Thoracic aorta (tissue), 2 donors: Measurements from ENCODE around the gene DGKD. TPM values are rescaled to one million over a fixed set of nuclear protein-coding genes. Genes with fewer than 3 reads are reported as not detected.

ENCODE experiments used
- ATAC-seq: fragments of 150-250 bp; one replicate; pipeline ENCODE4 v1.8.0; 2017; ENCODE audit warnings: low read depth; ENCODE audit not compliant: insufficient number of reproducible peaks, low FRiP score
- DNase-seq: peaks from one replicate; pipeline ENCODE4 v3.0.0-alpha.2; 2020; ENCODE audit warnings: low spot score
- H3K27ac ChIP-seq, 2 donors: fragments of 200-600 bp; sonication (generic); 1 replicate in 1 of 2; 2 replicates in 1 of 2; pipeline ENCODE4 v1.5.1; 2016; ENCODE audit warnings: mild to moderate bottlenecking in 2 of 2, moderate library complexity in 2 of 2
- H3K27me3 ChIP-seq: fragments of 200-600 bp; sonication (generic); replicated peaks from 2 replicates; pipeline ENCODE4 v1.6.0; 2016; ENCODE audit warnings: mild to moderate bottlenecking; ENCODE audit not compliant: insufficient read depth
- H3K36me3 ChIP-seq: fragments of 200-600 bp; sonication (generic); one replicate; pipeline ENCODE4 v1.5.1; 2016
- H3K4me1 ChIP-seq, 2 donors: fragments of 200-600 bp; sonication (generic); 1 replicate in 1 of 2; 2 replicates in 1 of 2; pipeline versions ENCODE4 v1.5.1 to v1.6.0; 2016; ENCODE audit warnings: low read depth in 2 of 2, mild to moderate bottlenecking in 1 of 2; ENCODE audit not compliant: control insufficient read depth in 1 of 2
- H3K4me3 ChIP-seq: fragments of 200-600 bp; sonication (generic); 2 replicates; pipeline ENCODE4 v1.5.1; 2016; ENCODE audit warnings: mild to moderate bottlenecking
- H3K9me3 ChIP-seq: fragments of 200-600 bp; sonication (generic); 2 replicates; pipeline ENCODE4 v1.5.1; 2016
- total RNA-seq, 2 donors: library from RNA; depleted of rRNA; stranded (reverse); fragments of >200 nt; gene quantifications; one replicate each; pipeline versions ENCODE4 v1.1.0 to v1.2.3, GENCODE V29; 2016
- TF ChIP-seq, protein P1 (sequence below): fragments of 200-600 bp; sonication (generic); IDR thresholded peaks from one replicate; pipeline ENCODE4 v1.5.1; 2019; ENCODE audit warnings: antibody characterized with exemption

DGKD gene
- total RNA-seq, 2 donors from 2014 or later = 47.3 to 47.9 TPM

DNA sequence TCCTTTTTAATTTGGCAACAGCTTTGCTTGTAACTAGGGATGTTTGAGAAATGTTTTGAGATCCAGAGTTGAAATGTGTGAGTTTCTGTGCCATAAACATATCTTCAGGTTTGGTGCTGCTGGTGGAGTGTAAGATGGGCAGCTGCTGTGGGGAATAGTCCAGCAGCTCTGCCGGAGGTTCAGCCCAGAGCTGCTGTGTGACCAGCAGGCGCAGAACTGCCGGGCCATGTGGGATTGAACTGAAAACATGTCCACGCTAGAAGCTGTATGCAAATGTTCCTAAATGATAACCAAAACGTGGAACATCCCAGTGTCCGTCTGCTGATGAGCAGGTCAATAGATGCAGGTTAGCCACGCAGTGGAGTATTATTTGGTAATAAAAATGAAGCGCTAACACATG lies 99.6 kb downstream of the DGKD start:
- Histone ChIP-seq H3K27me3 (no peaks in the 10 kb centered on the region), H3K36me3 (peaks cover 81% of the 10 kb centered on the region), H3K27ac (no peak overlapping the region), H3K4me1 (no peaks in the 10 kb centered on the region), H3K4me3 (no peak overlapping the region), H3K9me3 (no peaks in the 10 kb centered on the region)
- no peak for ATAC-seq
- no peak for DNase-seq
- TF ChIP-seq, protein P1, sequence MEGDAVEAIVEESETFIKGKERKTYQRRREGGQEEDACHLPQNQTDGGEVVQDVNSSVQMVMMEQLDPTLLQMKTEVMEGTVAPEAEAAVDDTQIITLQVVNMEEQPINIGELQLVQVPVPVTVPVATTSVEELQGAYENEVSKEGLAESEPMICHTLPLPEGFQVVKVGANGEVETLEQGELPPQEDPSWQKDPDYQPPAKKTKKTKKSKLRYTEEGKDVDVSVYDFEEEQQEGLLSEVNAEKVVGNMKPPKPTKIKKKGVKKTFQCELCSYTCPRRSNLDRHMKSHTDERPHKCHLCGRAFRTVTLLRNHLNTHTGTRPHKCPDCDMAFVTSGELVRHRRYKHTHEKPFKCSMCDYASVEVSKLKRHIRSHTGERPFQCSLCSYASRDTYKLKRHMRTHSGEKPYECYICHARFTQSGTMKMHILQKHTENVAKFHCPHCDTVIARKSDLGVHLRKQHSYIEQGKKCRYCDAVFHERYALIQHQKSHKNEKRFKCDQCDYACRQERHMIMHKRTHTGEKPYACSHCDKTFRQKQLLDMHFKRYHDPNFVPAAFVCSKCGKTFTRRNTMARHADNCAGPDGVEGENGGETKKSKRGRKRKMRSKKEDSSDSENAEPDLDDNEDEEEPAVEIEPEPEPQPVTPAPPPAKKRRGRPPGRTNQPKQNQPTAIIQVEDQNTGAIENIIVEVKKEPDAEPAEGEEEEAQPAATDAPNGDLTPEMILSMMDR = no peak

DNA sequence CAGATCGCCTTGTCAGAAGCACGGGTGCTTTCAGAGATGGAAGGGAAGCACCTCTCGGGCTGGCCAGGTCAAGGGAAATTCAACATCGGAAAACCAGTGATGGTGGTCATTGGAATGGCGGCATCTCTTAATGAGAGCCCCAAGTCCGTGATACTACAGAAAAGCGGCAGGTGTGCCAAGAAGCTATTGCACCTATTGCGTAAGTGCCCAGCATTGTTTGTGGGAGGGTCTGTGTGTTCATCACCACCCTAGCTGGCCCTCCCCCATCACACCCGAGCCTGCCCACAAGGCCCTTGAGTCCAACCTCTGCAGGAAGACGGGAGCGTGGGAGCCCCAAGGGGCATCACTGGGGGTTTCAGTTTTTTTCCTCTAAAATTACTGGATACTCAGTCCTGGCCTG lies 100.7 kb downstream of the DGKD start:
- TF ChIP-seq, protein P1 = no peak
- peaks cover 84% of the 10 kb centered on the region for H3K36me3 ChIP-seq
- H3K4me3 ChIP-seq = no peak overlapping the region
- H3K27ac ChIP-seq = no peak overlapping the region
- DNase-seq = no peak
- H3K9me3 ChIP-seq = no peaks in the 10 kb centered on the region
- no peaks in the 10 kb centered on the region for H3K4me1 ChIP-seq
- H3K27me3 ChIP-seq = no peaks in the 10 kb centered on the region
- ATAC-seq = no peak

DNA sequence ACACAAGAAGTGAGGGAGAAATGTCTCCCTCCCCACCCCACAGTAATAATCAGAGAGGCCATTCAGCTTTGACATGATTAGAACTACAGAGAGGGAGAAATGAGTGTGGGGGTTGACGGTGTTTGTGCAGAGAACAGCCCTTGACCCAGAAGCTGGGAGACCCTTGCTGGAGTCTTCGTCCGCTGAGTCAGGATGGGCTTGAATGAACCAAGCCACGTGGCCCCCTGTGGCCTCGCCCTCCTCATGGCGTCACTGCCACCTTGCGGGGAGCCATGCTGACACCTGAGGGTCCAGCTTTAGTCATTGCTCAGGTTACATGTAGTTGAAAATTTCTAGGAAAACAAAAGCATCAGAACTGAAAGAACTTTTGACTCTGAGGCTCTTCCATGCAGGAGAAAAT lies 101.2 kb downstream of the DGKD start:
- H3K4me3 ChIP-seq = no peak overlapping the region
- DNase-seq = no peak
- no peaks in the 10 kb centered on the region for H3K9me3 ChIP-seq
- H3K36me3 ChIP-seq = peaks cover 82% of the 10 kb centered on the region
- H3K27ac ChIP-seq = no peak overlapping the region
- ATAC-seq = no peak
- no peaks in the 10 kb centered on the region for H3K27me3 ChIP-seq
- TF ChIP-seq, protein P1 = no peak
- H3K4me1 ChIP-seq = no peaks in the 10 kb centered on the region

DNA sequence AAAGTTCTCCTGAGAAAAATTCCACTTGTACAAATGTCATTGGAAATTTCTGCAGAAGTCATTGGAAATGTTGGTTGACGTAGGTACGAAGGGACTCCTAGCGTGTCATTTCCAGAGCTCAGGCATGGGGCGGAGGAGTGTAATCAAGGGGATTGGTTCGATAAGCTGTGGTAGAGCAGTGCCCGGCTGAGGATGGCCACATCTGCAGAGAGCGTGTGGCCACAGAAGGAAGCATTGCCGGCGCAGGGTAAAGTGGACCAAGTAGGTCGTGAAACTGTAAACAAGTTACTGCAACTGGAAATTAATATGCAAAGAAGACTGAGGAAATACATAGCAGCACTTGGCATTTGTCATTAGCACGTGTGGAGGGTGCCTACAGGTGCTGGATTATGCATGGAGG lies 101.8 kb downstream of the DGKD start:
- ATAC-seq (no peak), DNase-seq (no peak)
- Histone ChIP-seq H3K36me3 (peaks cover 77% of the 10 kb centered on the region), H3K9me3 (no peaks in the 10 kb centered on the region), H3K4me1 (no peaks in the 10 kb centered on the region), H3K27ac (no peak overlapping the region), H3K4me3 (no peak overlapping the region), H3K27me3 (no peaks in the 10 kb centered on the region)
- TF ChIP-seq, protein P1 = no peak

DNA sequence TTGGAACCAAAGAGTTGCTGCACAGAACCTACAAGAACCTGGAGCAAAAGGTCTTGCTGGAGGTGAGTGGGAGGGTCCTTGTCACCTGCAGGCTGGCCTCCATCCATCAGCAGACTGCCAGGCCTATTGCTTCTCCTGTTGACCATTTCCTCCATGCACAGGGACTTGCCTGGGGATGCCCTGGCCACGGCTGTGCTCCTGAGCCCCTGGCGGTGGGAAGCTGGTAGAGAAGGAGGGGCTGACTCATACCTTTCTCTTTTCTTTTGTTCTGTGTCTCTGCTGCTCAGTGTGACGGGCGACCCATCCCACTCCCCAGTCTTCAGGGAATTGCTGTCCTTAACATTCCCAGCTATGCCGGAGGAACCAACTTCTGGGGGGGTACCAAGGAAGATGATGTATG lies 102.6 kb downstream of the DGKD start:
- TF ChIP-seq, protein P1 = no peak
- ATAC-seq = no peak
- H3K4me3 ChIP-seq = no peak overlapping the region
- DNase-seq = no peak
- no peaks in the 10 kb centered on the region for H3K27me3 ChIP-seq
- H3K27ac ChIP-seq = no peak overlapping the region
- no peaks in the 10 kb centered on the region for H3K9me3 ChIP-seq
- peaks cover 79% of the 10 kb centered on the region for H3K36me3 ChIP-seq
- no peaks in the 10 kb centered on the region for H3K4me1 ChIP-seq
